Left cardiac atrium (tissue), 4 donors: ENCODE results near the gene IFNA1. TPM values are rescaled to one million over a fixed set of nuclear protein-coding genes. Genes with fewer than 3 reads are reported as not detected.
A peak's percentile ranks its signal among the peaks of the same experiment; 100 is the strongest.
"Not testable (repeated sequence)": the region's sequence is repeated elsewhere in the genome, so short reads cannot be mapped to it uniquely, and the experiment has no call there.

Experiments used
- ATAC-seq, 2 donors: fragments of 200-7000 bp; cut with Tn5 transposase; one replicate each; pipeline ENCODE4 v1.9.1; 2020; ENCODE audit warnings: mild to moderate bottlenecking in 2 of 2, moderate library complexity in 2 of 2
- DNase-seq: peaks from one replicate; pipeline ENCODE4 v3.0.0-alpha.2; 2020
- intact Hi-C, 2 donors: fragments of 100-400 bp; cut with DNase I; formaldehyde crosslinking; loops; one replicate each; pipeline versions ENCODE4 v1.14.1 to v1.15.1; 2022 to 2023
- total RNA-seq, 2 donors: library from RNA; stranded (reverse); fragmentation: NEBNext Ultra II Directional; extraction: Animal tissue kit (Norgen Biotek cat#: 25700); gene quantifications; one replicate each; pipeline ENCODE4 v1.2.1, GENCODE V29; 2021
- donor health status: DM: no; HTN: yes; CAD: no.
- donor health status: DM: no; HTN: yes; CAD: no; lungs with severe emphysema.
- donor health status: DM: yes; HTN: yes; CAD: no.
- donor health status: Dilated cardiomyopathy.

IFNA1 gene
- total RNA-seq, 2 donors from 2014 or later, result not detected

GRCh38 chr9:21434202-21435014 is 5.8 kb upstream of the IFNA1 start:
- intact Hi-C loops, result no loop called here
- peak; percentile 23 for DNase-seq
- no peak for ATAC-seq

- DNase-seq, ATAC-seq, intact Hi-C loops: not testable (repeated sequence)
These were observed 5.2 kb upstream of the IFNA1 start for GRCh38 chr9:21435015-21435383.

- ATAC-seq (no peak), DNase-seq (no peak)
- intact Hi-C loops, result no loop called here
These were observed 3.8 kb downstream of the IFNA1 start for GRCh38 chr9:21443849-21444625.

DNA sequence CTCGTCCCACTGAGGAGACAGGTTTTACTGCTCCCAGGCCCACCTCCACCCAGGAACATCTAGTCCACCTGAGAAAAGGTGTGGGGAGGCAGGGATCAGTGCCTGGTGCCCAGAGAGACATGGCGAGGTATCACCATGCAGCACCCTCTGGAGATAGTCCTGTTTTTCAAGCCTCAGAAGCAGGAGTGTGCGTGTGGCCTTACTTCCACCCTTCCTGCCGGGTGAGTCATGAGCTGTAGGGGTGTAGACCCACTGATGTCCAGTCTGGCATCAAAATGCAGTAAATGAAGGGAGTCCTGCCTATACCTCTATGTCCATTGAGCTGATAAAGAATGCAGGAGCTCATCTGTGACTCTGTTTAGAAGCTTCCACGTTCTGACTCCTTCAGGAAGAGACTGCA is 9.1 kb downstream of the IFNA1 start:
- ATAC-seq, DNase-seq, intact Hi-C loops: not testable (repeated sequence)

DNA sequence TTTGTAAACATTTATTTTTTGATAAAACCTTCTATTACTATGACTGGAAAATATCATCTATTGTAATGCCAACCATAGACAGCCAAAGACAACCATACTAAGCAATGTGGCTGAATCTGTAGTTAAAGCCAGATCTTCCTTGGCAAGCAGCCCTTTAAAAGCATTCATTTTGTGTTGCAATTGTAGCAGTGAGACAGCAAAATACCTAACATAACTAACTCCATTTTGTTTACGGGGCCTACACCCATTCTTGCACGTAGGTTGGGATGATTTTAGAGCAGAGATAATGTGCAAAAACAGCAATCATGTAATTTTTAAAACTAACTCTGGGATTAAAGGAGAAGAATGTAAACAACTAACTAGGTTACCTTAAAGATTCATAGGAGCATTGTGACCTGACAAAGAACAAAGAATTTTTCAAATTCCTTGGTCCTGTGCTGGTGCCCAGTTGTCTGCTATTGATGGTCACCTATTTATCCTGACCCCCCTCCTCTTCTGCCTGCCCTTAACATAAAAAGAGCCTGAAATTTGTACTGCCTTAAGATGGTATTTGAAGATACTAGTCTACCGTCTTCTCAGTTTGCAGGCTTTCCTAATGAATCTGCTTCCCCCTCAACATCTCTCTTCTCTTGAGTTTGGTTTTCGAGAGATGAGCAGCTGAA is 10.6 kb downstream of the IFNA1 start:
- ATAC-seq (no peak), DNase-seq (no peak)
- intact Hi-C loops, result no loop called here

DNA sequence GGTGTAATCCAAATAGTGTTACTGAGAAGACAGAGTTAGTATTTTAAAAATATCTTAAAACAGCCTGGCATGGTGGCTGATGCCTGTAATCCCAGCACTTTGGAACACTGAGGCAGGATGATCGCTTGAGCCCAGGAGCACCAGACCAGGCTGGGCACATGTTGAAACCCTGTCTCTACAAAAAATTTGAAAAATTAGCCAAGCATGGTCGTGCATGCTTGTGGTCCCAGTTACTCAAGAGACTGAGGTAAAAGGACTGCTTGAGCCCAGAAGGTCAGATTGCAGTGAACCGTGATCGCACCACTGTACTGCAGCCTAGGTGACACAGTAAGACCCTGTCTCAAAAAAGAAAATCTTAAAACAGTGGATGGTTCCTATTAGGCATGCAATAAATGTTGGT is 12.4 kb downstream of the IFNA1 start:
- intact Hi-C loops, result no loop called here
- DNase-seq, result no peak

DNA sequence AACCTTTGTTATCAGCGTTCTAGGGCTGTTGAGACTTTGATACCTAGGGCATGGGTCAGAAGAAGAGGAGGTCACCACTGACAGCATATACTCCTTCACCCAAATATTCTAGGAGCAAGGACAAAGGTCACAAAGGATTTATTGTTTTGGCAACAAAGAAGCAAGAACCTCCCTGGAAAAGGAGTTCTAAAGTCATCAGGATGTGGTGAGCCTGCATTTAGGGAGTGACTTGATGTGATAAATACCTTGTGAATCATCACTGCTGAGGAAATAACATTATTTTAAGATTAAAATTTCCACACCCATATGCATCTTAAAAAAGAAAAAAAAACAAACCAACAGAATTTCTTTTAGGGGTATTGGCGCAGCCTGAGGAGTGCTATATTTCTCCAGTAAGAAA is 13.9 kb downstream of the IFNA1 start:
- intact Hi-C loops, result no loop called here
- DNase-seq (no peak), ATAC-seq (peak in 1 of 2 donors; percentile 74)

More for the DNA sequence above, 12.4 kb downstream of the IFNA1 start:
- ATAC-seq, result no peak

GRCh38 chr9:21455320-21455719 is 15.1 kb downstream of the IFNA1 start:
- intact Hi-C loops, result no loop called here
- DNase-seq, result no peak
- ATAC-seq, result peak in 1 of 2 donors; percentile 79

DNA sequence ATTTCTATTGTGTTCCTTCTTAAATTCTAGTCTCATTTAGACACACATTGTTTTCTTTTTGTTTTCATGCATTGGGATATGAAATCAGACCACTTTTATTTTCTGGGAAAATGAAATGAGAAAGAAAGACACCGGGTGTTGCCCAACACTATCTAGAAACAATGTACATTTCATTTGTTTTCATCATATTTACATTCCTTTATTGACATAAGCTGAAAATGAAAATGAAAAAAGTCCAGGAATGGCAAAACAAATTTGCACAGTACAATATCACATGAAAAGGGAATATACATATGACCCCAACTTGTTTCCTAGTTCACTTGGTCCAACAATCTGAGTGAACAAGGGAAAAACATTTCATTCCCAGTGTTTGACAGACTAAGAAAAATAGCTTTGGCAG is 21.1 kb downstream of the IFNA1 start:
- intact Hi-C loops, result no loop called here
- no peak for ATAC-seq

GRCh38 chr9:21465138-21465537 is 24.9 kb downstream of the IFNA1 start:
- DNase-seq (no peak), ATAC-seq (no peak)
- intact Hi-C loops, result no loop called here

More for the DNA sequence above, 21.1 kb downstream of the IFNA1 start:
- DNase-seq, result no peak

- intact Hi-C loops, result no loop called here
- peak in 1 of 2 donors; percentile 49 for ATAC-seq
- no peak for DNase-seq
These were observed 25.8 kb downstream of the IFNA1 start for GRCh38 chr9:21465859-21466518.

GRCh38 chr9:21470126-21470525 is 29.9 kb downstream of the IFNA1 start:
- ATAC-seq (no peak), DNase-seq (no peak)
- intact Hi-C loops, result loop anchor here in 1 of 2 donors (10.0 kb wide), 1 partner anchor 305 kb away; no protein-coding TSS in a partner anchor

DNA sequence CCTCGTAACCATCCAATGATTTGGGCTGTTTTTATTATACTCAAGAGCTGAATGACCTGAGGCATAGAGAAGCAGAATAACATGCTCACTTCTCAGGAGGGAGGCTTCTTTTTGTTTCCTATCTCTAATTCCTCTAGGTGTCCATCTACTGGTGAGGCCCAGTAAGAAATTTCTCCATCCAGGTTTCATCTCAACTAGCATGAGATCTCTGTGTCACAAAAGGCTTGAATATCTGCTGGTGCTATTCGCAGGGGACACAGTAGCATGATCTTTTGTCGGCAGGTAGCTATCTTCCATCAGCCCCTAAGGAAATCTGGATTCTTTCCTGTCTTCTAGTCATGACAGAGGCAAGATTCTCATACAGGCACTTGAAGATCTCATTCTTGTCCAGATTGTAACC is 33.0 kb downstream of the IFNA1 start:
- no peak for DNase-seq
- intact Hi-C loops, result loop anchor here in 1 of 2 donors (10.0 kb wide), 1 partner anchor 302 kb away; no protein-coding TSS in a partner anchor
- ATAC-seq, result no peak

DNA sequence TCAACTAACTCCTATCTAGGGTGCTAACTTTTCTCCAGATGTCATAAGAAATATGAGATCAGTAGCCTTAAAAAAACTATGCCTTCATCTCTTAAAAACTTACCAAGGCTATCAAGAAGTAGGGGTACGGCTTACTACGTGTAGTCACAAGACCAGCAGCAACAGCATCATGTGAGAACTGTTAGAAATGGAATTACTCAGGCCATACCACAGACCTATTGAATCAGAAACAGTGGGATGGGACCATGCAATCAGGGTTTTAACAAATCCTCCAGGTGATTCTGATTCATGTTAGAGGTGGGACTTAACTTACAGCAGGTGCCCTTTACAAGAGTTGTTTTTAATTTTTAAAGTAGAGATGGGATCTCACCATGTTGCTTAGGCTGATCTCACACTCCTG is 37.2 kb downstream of the IFNA1 start:
- DNase-seq (no peak), ATAC-seq (no peak)
- intact Hi-C loops, result loop anchor here in 1 of 2 donors (10.0 kb wide), 1 partner anchor 297 kb away; no protein-coding TSS in a partner anchor

DNA sequence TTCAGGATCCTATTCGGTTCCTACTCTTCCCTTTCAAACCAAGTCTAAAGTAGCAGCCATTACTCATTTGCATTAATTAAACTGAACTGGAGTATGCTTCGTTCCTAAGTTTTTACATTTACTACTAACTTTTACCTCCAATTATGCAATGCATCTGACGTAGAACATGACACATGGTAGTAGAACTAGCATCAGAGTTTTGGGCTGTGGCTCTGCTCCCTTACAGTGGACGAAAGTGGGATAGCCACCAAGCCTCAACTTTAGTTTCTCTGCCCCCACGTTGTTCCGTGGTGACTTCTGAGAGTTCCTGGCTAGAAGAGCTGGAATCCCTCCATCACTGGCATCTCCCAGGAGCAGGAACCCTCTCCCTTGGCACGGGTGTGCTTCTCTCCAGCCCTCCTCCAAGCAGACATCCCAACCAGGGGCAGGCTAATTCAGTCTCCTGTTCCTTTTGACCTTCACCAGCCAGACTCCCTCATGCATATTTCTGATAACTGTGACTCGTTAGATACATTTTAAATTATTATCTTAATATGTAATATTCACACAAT is 39.0 kb downstream of the IFNA1 start:
- ATAC-seq (peak in 1 of 2 donors; percentile 69), DNase-seq (no peak)
- intact Hi-C loops, result loop anchor here in 1 of 2 donors (10.0 kb wide), 1 partner anchor 296 kb away; no protein-coding TSS in a partner anchor

- DNase-seq (no peak), ATAC-seq (no peak)
- intact Hi-C loops, result no loop called here
These were observed 41.3 kb downstream of the IFNA1 start for GRCh38 chr9:21481470-21482056.

DNA sequence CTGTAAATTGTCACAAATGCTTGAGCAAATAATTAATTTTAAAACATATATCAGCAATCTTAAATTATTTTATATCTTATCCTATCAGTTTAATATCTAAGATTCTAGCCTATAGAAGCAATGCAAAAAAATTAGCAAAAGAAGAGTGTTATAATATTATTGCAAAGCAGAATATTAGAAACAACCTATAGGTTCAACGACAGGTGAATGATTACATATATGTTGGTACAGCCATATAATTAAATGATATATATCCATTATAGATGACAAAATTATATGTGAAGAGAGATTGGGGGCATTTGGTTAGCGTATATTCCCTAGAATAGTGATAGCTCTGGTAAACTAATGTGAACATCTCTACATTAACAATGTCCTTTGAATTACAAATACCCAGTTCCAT is 42.0 kb downstream of the IFNA1 start, which contains the start of gene IFNE:
Gene IFNE (minus strand): TSS at position 101 of the 400 bp plus-strand sequence. CDS start 619 bp downstream, outside the sequence.
- ATAC-seq (no peak), DNase-seq (no peak)
- intact Hi-C loops, result no loop called here
